NCI-H146 treated with DMSO at 0.1 percent for 48 hours (cell line): ENCODE data around the gene ZNF263.

Experiments used
- DNase-seq: peaks from one replicate; lab custom pipeline; 2025; ENCODE audit not compliant: unreplicated experiment; lab: John Stamatoyannopoulos, UW

ZNF263 gene

DNA sequence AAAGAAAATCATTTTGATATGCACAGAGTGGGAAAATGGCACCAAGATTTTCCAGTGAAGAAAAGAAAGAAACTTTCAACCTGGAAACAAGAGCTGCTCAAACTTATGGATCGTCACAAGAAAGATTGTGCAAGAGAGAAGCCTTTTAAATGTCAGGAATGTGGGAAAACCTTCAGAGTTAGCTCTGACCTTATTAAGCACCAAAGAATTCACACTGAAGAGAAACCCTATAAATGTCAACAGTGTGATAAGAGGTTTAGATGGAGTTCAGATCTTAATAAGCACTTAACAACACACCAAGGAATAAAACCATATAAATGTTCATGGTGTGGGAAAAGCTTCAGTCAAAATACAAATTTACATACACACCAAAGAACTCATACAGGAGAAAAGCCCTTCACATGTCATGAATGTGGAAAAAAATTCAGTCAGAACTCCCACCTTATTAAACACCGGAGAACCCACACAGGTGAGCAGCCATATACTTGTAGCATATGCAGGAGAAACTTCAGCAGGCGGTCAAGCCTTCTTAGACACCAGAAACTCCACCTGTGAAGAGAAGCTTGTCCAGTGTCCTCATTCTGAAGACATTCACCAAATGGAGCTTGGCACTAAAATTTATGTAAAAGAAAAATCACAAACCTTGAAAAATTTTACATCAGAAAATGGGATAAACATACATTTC, 34.2 kb downstream of the ZNF263 start:
- no peak for DNase-seq

DNA sequence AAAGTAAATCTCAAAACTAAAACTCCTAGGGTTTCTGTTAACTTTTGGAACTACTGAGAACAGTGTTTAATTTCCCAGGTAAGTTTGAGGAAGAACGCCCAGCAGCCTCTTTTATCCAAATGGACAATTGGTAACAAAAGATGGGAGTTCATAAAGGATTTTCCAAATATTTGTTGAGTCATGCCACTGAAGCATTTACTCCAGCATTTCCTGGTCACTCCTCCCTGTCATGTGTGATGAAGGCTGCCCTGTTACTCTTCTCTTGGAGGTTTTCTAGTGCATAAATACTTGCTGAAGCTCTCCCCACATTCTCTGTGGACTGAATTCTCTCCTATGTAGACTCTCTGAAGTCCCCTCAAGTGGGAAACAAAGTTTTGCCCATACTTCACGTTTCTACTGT, 38.5 kb downstream of the ZNF263 start:
- no peak for DNase-seq

DNA sequence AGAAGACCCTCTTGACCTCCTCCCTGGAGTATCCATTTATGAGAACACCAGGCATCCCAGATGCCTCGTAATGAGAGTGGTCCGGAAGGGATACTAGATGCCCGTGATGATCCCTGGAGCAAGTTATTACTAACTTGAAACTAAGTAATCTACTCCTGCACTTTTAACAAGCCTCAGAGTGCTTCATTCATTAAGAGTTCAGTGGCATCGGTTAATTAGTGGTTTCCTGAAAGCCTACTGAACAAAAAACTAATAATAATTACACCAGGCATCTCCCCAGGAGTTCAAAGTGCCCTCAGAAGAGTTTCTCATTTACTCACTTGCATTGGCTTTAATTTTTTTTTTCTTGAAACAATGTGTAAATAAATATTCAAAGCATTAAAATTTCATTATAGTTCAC, 44.2 kb downstream of the ZNF263 start:
- no peak for DNase-seq

DNA sequence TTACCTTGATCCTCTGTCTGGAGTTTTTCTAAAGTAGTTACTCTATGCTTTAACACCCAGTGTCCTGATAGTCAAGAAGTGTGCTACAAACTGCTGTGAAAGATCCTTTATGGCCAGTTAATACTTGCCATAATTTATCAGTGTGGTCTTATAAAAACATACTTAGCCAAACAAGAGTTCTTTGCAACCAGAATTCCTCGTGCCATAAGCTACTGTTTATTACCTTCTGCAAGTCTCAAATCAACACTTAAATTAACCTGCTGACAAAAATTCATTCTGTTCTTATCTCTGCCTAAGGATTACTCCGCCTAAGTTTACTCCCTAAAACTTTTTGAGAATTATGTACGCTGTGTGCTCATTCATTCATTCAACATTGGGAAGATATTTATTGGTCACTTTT, 44.8 kb downstream of the ZNF263 start:
- no peak for DNase-seq

DNA sequence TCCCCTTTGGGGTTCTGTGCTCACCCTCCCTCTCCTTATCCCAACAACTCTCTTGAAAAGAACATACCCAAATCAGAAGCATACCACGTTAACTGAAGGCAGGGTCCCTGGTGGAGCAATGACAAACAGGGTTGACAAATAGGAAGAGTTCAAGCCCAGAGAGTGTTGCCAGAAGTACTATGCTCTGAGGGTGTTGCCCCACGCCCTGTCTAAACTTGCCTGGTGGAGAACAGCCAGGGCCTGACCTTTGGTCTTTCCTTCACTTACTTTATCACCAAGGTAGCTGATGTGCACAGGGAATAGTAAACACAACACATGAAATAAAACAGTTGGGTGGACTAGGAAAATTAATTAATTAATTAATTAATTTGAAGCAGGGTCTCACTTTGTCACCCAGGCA, 45.4 kb downstream of the ZNF263 start:
- no peak for DNase-seq
